Immature natural killer cell (primary cell): ENCODE results near the gene ANAPC1. TPM values are rescaled to one million over a fixed set of nuclear protein-coding genes. Genes with fewer than 3 reads are reported as not detected.
"Not testable (repeated sequence)": the region's sequence is repeated elsewhere in the genome, so short reads cannot be mapped to it uniquely, and the experiment has no call there.

Source experiments
- DNase-seq, 3 donors: peaks; one replicate each; pipeline ENCODE4 v3.0.0; 2022; ENCODE audit warnings: mixed read lengths in 1 of 3
- H3K27ac Mint-ChIP-seq, 6 donors: one replicate each; pipeline ENCODE4 v1.8.0; 2020; ENCODE audit warnings: mixed read lengths in 6 of 6, mild to moderate bottlenecking in 5 of 6, inconsistent platforms in 4 of 6, moderate library complexity in 3 of 6
- H3K27me3 Mint-ChIP-seq, 3 donors: one replicate each; pipeline ENCODE4 v1.8.0; 2020 to 2021; ENCODE audit warnings: low read depth in 3 of 3, mild to moderate bottlenecking in 3 of 3, mixed read lengths in 3 of 3, moderate library complexity in 3 of 3, inconsistent platforms in 1 of 3
- H3K36me3 Mint-ChIP-seq, 3 donors: one replicate each; pipeline ENCODE4 v1.8.0; 2020; ENCODE audit warnings: mixed read lengths in 3 of 3, inconsistent platforms in 2 of 3, mild to moderate bottlenecking in 2 of 3
- H3K4me1 Mint-ChIP-seq, 2 donors: one replicate each; pipeline ENCODE4 v1.8.0; 2020; ENCODE audit warnings: inconsistent platforms in 2 of 2, mild to moderate bottlenecking in 2 of 2, mixed read lengths in 2 of 2, moderate library complexity in 1 of 2
- H3K4me3 Mint-ChIP-seq, 5 donors: one replicate each; pipeline ENCODE4 v1.8.0; 2020; ENCODE audit warnings: mild to moderate bottlenecking in 5 of 5, mixed read lengths in 5 of 5, inconsistent platforms in 3 of 5, moderate library complexity in 3 of 5
- H3K9me3 Mint-ChIP-seq, 6 donors: one replicate each; pipeline ENCODE4 v1.8.0; 2020; ENCODE audit warnings: mild to moderate bottlenecking in 6 of 6, mixed read lengths in 6 of 6, inconsistent platforms in 4 of 6, moderate library complexity in 3 of 6
- polyA plus RNA-seq, 3 donors: library from polyadenylated mRNA; unstranded; fragments of 300-500 nt; fragmentation: Illumina TruSeq; gene quantifications; one replicate each; pipeline ENCODE4 v1.2.3, GENCODE V29; 2021

The ANAPC1 gene
- polyA plus RNA-seq, 3 donors from 2014 or later, result 9.0 to 20.8 (median 13.7) TPM

GRCh38 chr2:111897630-111897923, 13.6 kb upstream of the ANAPC1 start:
- Mint-ChIP-seq H3K27ac (peak overlapping the region in 1 of 6 donors; percentile 11), H3K4me3 (peak overlapping the region; percentile 75 to 83 (median 81)), H3K27me3 (peaks cover 2 to 17% (median 4%) of the 10 kb centered on the region in 3 donors), H3K4me1 (peaks cover 11 to 16% of the 10 kb centered on the region in 2 donors), H3K36me3 (no peaks in the 10 kb centered on the region), H3K9me3 (no peaks in the 10 kb centered on the region)
- no peak for DNase-seq

GRCh38 chr2:111896576-111896975, 12.6 kb upstream of the ANAPC1 start:
- Mint-ChIP-seq H3K4me3 (peak overlapping the region; percentile 0 to 80 (median 36)), H3K4me1 (peaks cover 11 to 16% of the 10 kb centered on the region in 2 donors), H3K9me3 (no peaks in the 10 kb centered on the region), H3K27ac (no peak overlapping the region), H3K36me3 (no peaks in the 10 kb centered on the region), H3K27me3 (peaks cover 0 to 15% (median 5%) of the 10 kb centered on the region in 3 donors)
- DNase-seq, result no peak

- H3K27me3 Mint-ChIP-seq, result peaks cover 0 to 15% (median 8%) of the 10 kb centered on the region in 3 donors
- H3K27ac Mint-ChIP-seq, result no peak overlapping the region
- no peak for DNase-seq
- H3K4me3 Mint-ChIP-seq, result peak overlapping the region in 2 of 5 donors; percentile 47 to 80
- peaks cover 11 to 16% of the 10 kb centered on the region in 2 donors for H3K4me1 Mint-ChIP-seq
- H3K36me3 Mint-ChIP-seq, result no peaks in the 10 kb centered on the region
- no peaks in the 10 kb centered on the region for H3K9me3 Mint-ChIP-seq
Observed at GRCh38 chr2:111896024-111896423, 12.0 kb upstream of the ANAPC1 start.

- Mint-ChIP-seq H3K4me3 (peak overlapping the region; percentile 92 to 98 (median 96)), H3K27me3 (peaks cover 0 to 3% (median 2%) of the 10 kb centered on the region in 3 donors), H3K36me3 (peaks cover 0 to 3% (median 0%) of the 10 kb centered on the region in 3 donors), H3K27ac (peak overlapping the region; percentile 87 to 97 (median 94)), H3K4me1 (peaks cover 14% of the 10 kb centered on the region in 2 donors), H3K9me3 (no peaks in the 10 kb centered on the region)
- DNase-seq, result no peak
Observed at GRCh38 chr2:111884592-111884964, 585 bp upstream of the ANAPC1 start.

- not testable (repeated sequence) for H3K4me3 Mint-ChIP-seq, H3K4me1 Mint-ChIP-seq
- H3K36me3 Mint-ChIP-seq, result peaks cover 0 to 20% (median 9%) of the 10 kb centered on the region in 3 donors
Observed at GRCh38 chr2:111872806-111873205, 11.2 kb downstream of the ANAPC1 start.

DNA sequence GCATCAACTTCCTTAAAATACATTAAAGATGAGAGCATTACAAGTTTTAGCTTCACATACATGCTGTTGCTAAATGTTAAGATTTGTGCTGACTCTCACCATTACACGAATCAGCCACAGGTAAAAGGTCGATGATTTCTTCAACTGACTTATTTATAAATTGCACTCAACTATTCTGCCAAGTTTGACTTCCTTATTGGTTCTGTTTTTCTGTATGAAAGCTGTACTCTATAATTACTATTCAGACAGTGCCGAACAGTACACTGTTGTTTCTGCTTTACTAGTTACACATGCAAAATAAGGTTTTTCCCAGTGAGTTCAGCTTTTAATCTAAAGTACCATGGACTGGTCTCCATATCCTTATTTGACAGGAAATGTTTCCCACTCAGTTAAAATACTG, 18.9 kb downstream of the ANAPC1 start:
- DNase-seq, H3K27ac Mint-ChIP-seq, H3K9me3 Mint-ChIP-seq, H3K4me3 Mint-ChIP-seq, H3K27me3 Mint-ChIP-seq, H3K4me1 Mint-ChIP-seq: not testable (repeated sequence)
- H3K36me3 Mint-ChIP-seq, result peaks cover 5 to 11% (median 6%) of the 10 kb centered on the region in 3 donors

More at GRCh38 chr2:111872806-111873205, 11.2 kb downstream of the ANAPC1 start:
- not testable (repeated sequence) for H3K27ac Mint-ChIP-seq, H3K9me3 Mint-ChIP-seq, DNase-seq, H3K27me3 Mint-ChIP-seq

DNA sequence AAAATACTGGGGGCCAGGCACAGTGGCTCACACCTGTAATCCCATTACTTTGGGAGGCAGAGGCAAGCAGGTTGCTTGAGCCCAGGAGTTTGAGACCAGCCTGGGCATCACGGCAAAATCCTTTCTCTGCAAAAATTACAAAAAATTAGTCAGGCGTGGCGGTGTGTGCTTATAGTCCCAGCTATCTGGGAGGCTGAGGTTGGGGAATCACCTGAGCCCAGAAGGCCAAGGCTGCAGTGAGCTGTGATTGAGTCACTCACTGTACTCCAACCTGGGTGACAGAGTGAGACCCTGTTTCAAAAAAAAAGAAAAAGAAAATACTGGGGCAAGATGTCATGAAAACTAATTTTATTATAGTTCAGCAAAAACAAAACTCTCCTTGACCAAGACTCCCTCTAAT, 24.0 kb downstream of the ANAPC1 start:
- DNase-seq, H3K4me3 Mint-ChIP-seq, H3K27me3 Mint-ChIP-seq, H3K27ac Mint-ChIP-seq, H3K9me3 Mint-ChIP-seq, H3K4me1 Mint-ChIP-seq: not testable (repeated sequence)
- H3K36me3 Mint-ChIP-seq, result peaks cover 8 to 24% (median 9%) of the 10 kb centered on the region in 3 donors

DNA sequence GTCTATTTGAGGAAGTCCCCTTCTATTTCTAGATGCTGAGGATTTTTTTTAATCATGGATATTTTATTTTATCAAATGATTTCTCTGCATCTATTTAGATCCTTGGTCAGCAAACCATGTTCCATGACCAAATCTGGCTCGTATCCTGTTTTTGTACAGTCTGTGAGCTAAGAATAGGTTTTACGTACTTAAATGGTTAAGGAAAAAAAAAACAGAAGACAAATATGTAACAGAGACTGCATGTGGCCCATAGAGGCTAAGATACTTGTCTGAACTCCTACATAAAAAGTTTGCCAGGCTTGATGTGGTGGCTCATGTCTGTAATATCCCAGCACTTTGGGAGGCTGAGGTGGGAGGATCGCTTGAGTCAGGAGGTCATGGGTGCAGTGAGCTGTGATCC, 31.4 kb downstream of the ANAPC1 start:
- H3K27ac Mint-ChIP-seq, H3K4me3 Mint-ChIP-seq, DNase-seq, H3K27me3 Mint-ChIP-seq, H3K4me1 Mint-ChIP-seq, H3K9me3 Mint-ChIP-seq: not testable (repeated sequence)
- peaks cover 5 to 21% (median 8%) of the 10 kb centered on the region in 3 donors for H3K36me3 Mint-ChIP-seq

DNA sequence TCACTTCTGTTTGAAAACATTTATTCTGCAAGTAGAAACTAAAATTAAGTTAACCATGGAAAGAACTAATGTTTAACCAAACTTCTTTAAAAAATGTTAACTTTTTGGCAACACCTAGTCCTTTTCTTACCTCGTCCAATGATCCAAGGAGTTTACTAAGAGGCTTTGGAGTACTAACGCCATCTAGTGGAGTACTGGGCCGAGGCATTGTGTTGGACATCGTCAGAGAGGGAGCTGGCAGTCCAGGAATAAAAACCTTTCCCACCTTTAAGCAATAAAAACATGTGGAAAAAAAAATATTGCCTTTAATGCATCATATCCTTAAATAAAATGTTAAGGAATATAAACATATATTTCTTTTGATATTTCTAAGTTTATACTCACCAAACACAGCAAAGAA, 33.3 kb downstream of the ANAPC1 start:
- DNase-seq, H3K9me3 Mint-ChIP-seq, H3K27me3 Mint-ChIP-seq, H3K27ac Mint-ChIP-seq, H3K4me3 Mint-ChIP-seq, H3K4me1 Mint-ChIP-seq: not testable (repeated sequence)
- H3K36me3 Mint-ChIP-seq, result peaks cover 5 to 21% (median 8%) of the 10 kb centered on the region in 3 donors

- H3K27ac Mint-ChIP-seq, H3K27me3 Mint-ChIP-seq, H3K9me3 Mint-ChIP-seq, DNase-seq, H3K4me3 Mint-ChIP-seq: not testable (repeated sequence)
- peaks cover 5 to 24% (median 15%) of the 10 kb centered on the region in 3 donors for H3K36me3 Mint-ChIP-seq
- H3K4me1 Mint-ChIP-seq, result peaks cover 2 to 11% of the 10 kb centered on the region in 2 donors
Observed at GRCh38 chr2:111839625-111840282, 44.2 kb downstream of the ANAPC1 start.

DNA sequence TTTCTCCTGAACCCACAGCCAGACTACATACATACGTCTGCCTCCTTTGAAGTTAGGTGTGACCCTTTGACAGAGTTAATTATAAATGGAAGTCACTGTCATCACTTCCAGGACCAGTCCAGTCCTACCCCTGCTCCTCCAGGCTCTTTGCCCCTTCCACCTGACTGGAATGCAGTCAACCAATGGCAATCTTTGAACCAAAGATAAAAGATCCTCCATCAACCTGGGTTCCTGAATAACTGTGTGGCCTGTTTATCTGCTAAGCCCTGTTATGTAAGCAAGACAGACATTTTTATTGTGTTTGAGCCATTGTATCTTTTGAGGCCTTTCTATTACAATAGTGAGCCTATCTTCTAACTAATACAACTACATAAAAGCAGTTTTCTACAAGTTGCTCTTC, 45.0 kb downstream of the ANAPC1 start:
- not testable (repeated sequence) for H3K4me3 Mint-ChIP-seq, H3K27me3 Mint-ChIP-seq, H3K9me3 Mint-ChIP-seq, DNase-seq
- Mint-ChIP-seq H3K4me1 (peaks cover 2 to 11% of the 10 kb centered on the region in 2 donors), H3K27ac (peak overlapping the region in 4 of 6 donors; percentile 1 to 54 (median 36)), H3K36me3 (peaks cover 11 to 31% (median 18%) of the 10 kb centered on the region in 3 donors)

DNA sequence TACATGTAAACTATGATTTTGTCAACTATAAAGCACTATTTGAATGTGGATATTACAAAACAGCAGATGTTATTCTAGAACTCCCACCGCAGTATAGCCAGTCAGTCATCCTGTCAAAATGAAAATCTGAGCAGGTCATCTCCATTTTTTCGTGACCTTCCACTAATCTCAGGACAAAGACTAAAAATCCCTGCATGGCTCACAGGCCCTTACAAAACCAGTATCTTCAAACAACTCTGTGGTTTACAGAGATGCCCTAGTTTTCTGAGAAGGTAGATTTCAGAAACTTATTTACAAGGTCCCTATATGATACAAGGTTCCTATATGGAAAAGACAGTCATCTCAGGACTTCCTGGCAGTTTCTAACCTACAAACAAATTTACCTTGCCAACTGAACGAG, 49.8 kb downstream of the ANAPC1 start:
- not testable (repeated sequence) for H3K4me3 Mint-ChIP-seq, H3K9me3 Mint-ChIP-seq, H3K4me1 Mint-ChIP-seq, H3K27me3 Mint-ChIP-seq, DNase-seq
- Mint-ChIP-seq H3K36me3 (peaks cover 11 to 32% (median 21%) of the 10 kb centered on the region in 3 donors), H3K27ac (peak overlapping the region in 2 of 6 donors; percentile 17 to 40)

- not testable (repeated sequence) for H3K27me3 Mint-ChIP-seq, H3K9me3 Mint-ChIP-seq, H3K4me3 Mint-ChIP-seq, H3K4me1 Mint-ChIP-seq, DNase-seq
- Mint-ChIP-seq H3K27ac (peak overlapping the region in 1 of 6 donors; percentile 42), H3K36me3 (peaks cover 24 to 43% (median 29%) of the 10 kb centered on the region in 3 donors)
Observed at GRCh38 chr2:111830479-111830878, 53.5 kb downstream of the ANAPC1 start.

- not testable (repeated sequence) for H3K27ac Mint-ChIP-seq, H3K9me3 Mint-ChIP-seq, H3K27me3 Mint-ChIP-seq, DNase-seq, H3K4me3 Mint-ChIP-seq, H3K4me1 Mint-ChIP-seq
- peaks cover 16 to 38% (median 29%) of the 10 kb centered on the region in 3 donors for H3K36me3 Mint-ChIP-seq
Observed at GRCh38 chr2:111828217-111828766, 55.7 kb downstream of the ANAPC1 start.
